SW480 (cell line): ENCODE data around the gene RIMBP2.

Source experiments
- DNase-seq: peaks from one replicate; pipeline ENCODE4 v3.0.0-alpha.2; 2016; ENCODE audit warnings: low spot score

The RIMBP2 gene

DNA sequence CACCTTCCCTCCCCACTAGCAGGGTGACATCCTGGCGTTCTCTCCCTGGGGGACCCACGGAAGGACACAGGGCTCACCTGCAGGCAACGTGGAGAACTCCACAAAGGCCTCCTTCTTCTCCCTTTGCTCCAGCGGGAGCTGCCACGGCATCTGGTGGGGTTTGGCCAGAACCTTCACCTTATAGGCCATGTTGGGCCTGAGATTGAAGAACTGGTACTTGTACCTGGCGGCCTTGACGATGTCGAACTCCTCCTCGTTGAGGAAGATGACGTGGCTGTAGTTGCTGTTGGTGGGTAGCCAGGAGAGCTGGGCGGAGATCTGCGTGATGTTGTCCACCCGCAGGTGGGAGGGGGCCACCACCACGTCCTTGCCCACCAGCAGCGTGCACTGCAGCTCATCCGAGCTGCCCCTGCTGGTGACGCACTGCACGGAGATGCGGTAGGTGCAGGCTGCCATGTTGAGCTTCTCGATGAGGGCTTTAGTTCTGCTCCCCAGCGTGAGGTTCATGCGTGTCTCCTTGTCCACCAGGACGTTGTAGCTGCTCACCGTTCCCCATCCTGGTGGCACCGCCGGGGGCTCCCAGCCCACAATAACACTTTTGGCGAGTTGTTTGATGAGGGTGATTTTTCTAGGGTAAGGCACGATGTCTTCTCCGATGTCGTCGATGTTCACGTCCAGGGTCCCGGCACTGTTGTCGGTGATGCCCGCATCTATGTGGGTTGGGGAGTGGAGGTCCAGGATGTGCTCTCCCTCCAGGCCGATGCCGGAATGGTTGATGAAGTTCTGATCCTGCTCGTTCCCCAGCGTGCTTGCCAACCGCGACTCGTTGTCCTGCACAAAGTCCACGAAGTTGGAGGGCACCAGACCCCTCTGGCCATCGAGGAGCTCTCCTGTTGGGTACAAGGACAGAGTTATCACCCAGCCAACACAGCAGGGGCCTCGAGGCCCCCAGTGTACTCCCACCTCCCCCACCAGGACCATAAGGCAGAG is 274.0 kb downstream of the RIMBP2 start:
- DNase-seq = no peak

DNA sequence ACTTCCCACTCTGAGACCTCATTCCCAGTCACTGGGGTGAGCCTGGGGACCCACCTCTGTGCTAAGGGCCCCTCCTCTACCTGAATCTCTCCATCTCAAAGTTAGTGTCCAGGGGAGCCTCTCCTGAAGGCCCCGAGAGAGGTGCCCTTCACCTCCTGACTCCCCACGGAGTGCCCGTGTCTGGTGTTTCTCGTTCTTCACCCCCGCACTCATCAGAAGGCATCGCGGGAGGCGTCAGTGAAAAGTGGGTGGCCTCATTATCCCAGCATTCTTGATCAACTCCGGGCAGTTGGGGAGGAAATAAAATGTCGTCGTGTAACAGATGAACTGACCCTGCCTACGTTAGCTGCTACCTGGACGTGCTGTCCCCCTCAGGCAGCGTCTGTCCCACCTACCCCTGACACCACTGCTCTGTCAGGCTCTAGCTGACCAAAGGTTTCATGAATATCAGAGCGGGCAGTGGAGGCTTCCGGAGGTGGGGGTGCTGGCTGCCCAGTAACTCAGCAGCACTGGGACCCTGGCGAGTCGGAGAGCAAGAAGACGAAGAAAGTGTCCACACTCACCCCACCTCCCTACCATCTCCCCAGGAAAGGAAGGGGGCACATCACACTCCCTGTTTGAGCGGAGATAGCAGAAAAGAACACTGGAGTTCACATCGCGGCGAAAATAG is 275.6 kb downstream of the RIMBP2 start:
- DNase-seq = no peak

DNA sequence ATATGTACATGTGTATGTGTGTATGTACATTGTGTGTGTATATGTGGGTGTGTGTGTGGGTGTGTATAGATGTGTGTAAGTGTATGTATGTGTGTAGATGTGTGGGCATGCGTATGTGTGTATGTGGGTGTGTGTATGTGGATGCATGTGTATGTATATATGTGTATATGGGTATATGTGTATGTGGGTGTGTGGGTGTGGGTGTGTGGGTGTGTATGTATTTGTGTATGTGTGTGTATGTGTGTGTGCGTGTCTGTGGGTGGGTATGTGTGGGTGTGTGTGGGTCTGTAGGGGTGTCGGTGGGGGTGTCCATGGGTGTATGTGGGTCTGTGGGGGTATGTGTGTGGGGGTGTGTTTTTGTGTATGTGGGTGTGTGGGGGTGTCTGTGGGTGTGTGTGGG is 276.8 kb downstream of the RIMBP2 start:
- DNase-seq = no peak

DNA sequence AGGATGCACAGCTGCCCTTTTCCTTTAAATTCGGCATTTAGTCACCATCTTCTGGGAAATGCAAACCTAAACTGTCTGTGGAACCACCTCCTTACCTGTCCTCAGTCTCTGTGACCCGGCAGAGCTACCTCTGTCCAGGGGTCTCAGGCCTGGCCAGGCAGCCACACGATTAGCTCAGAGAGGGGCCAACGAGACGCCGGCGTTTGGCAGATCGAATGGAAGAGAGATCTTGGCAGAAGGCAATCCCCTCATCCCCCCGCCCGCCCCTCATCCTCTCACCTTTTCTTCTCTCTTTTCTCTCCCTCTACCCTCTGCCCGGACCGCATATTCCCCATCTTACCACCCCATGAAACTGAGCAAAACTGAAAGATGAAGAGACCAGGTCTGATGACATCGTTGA is 277.4 kb downstream of the RIMBP2 start:
- DNase-seq = no peak

DNA sequence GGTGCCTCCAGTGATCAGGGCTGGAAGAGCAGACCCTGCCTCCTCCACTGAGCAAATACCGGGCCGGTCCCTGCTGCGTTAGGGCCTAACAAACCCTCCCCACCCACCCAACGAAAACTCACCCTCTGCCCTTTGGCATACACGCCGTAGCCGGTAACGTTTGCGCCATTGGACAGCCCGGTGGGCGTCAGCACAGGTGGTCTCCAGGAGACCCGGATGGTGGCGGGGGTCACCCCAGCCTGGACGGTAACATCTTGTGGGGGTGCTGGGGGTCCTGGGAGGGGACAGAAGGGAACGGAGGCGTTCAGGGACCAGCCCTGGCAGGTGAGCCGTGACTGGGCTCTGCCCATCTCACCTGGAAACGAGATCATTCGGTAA is 277.9 kb downstream of the RIMBP2 start:
- no peak for DNase-seq

DNA sequence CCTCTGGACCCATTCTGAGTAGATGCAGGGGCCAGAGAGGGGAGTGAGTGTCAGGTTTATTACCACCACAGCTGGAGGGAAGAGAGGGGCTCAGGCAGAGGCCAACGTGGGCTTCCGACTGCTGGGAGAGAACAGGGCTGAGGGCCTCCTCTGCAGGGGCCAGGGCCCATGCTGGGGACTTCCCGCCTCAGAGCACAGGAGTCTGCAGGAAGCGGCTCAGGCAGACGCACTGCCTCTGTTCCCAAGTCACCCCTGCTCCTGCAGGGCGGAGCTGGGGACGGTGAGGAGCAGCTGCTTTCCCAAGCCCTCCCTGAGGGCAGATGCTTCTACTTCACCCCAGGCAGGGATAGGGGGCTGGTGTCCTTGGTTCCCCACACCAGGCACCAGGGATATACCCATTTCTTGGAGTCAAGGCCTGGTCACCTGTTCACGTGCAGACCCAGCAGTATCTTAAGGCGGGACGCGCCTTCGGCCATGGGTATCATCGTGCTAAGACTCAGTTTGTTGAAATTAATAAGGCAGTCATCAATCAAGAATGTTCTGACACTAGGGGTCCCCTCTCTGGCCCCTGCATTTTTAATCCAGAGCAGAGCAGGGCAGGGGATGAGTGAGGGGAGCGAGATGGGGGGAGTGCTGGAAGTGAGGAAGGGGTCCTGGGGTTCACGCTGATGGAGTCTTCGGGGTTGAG is 278.4 kb downstream of the RIMBP2 start:
- DNase-seq = no peak

DNA sequence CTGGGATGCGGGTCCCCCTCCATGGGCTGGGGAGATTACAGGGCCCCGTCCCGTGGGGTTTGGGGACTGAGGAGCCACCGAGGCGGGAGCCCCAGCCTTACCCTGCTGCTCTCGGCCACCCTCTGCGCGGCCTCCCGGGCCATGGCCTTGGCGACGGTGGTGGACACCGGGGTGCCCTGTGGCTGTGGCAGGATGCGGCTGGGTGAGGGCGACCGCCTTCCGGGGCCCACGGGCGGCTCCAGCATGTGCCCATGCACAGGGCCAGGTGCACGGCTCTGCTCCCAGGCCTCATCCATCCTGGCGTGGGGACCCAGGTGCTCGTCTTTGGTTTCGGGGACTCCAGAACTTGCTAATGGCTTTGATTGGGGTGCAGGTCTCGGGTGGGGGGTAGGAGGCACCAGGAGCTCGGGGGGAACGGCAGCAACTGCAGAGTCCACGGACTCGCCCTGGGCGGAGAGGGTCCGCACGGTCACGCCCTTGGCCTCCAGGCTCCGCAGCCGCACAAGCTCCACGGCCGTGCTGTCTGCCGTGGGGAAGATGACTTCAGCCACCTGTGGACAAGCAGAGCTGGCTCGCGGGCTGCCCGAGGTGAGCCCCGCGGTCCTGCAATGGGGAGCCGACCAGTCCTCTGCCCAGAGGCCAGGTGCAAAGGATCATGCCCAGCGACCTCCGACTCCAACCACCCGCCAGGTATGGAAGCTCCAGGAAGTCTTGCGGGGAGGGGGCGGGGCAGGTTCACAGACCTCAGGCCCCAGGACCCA is 279.2 kb downstream of the RIMBP2 start:
- DNase-seq = no peak

DNA sequence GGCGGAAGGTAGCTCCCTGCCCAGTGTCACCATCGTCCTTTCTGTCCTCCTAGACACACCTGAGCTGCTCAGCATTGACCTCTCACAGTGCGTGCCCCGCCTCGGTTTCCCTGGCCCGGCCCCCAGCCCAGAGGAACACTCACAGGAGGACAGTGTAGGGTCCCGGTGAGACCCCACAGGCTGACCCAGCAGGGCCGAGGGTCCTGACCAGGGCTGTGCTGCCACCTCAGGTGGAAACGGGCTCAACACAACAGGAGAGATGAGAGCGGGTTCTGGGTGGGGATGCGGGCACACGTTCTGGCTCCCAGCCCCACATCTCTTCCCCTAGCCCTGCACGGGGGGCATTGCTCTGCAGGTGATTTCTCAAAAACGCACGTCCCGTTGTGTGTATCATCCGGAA is 280.3 kb downstream of the RIMBP2 start:
- DNase-seq = no peak

DNA sequence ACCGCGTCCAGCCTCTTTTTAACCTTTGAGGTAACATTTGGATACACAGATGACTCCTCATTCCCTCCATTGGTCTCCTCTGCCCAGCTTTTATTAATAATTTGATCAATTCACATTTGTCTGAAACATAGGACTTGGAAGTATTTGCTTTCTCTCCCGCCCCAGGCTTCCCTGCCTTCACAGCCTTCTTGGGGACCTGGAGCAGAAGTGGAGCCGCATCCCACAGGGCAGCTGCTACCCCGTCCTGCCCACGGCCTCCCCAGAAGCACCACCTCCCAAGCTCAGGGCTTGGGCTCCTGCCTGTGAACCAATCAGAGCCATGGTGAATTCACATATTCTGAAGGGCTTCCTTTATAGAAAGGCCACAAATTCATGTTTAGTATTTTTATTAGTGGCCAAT is 280.8 kb downstream of the RIMBP2 start:
- DNase-seq = no peak

DNA sequence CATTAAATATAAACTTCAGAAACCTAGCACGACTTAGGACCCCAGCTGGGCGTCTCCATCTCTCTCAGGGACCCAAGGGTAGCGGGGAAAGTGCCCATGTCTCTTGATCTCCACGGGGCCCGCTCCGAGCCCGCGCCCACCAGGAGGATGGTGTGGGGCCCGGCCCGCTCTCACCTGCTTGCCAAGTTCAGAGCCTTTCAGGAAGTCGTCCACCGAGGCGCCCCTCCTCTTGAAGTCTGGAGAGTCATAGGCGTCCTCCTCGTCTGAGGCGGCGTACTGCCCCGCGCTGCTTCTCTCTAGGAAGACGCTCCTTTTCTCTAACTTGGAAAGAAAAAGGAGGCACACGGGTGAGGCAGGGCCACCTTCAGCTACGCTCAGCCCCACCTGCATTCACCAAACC is 281.5 kb downstream of the RIMBP2 start:
- no peak for DNase-seq

DNA sequence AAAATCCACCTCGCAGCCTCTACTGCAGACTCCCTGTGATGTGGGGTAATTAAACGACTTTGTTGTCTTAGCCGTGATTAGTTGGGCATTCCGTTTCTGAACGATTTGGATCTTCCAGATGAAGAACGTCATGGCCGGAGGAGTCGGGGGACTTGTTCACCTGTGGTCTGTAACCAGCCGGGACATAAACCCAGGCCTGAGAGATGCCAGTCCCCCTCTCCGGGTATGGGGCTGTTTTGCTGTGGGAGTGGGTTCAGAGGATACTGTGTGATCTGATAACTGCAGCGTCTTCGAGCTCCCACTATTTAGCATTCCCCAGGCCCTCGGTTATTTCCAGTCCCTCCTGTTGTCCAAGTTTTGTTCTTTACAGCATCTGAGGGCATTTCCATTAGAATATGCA is 282.3 kb downstream of the RIMBP2 start:
- no peak for DNase-seq

DNA sequence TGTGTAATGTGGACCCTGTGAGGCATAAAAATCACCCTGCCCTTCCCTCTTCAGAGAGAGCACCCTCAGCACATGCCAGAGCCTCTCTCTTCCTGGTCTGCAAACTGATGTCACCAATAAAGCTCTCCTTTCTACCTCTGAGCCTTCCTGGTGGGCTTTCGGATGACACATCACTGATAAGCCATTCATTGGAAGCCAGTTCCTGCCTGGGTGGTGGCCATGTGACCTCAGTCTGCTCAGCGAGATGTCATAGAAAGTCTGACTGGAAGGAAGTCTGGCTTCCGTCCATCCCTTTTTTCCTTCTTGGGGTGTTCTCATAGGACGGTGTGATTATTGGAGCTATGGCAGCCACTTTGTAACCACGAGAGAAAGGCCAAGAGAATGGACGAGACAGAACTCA is 282.7 kb downstream of the RIMBP2 start:
- DNase-seq = no peak

DNA sequence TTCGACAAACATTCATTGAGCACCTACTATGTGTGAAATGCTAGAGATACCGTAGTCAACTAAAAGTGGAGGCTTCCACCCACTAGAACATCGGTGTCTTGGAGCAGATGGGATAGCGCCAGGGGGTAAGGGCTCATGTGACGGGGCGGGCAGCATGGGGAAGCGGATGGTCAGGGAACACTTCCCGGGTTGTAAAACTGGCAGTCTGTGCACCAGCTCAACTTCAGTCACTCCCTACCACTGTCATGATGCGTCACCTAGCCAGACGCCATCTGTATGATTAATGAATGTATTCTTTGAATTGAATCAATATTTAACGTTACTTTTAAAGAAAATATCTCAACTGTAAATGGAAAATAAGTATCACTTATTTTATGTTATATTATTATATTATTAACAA is 284.9 kb downstream of the RIMBP2 start:
- no peak for DNase-seq

DNA sequence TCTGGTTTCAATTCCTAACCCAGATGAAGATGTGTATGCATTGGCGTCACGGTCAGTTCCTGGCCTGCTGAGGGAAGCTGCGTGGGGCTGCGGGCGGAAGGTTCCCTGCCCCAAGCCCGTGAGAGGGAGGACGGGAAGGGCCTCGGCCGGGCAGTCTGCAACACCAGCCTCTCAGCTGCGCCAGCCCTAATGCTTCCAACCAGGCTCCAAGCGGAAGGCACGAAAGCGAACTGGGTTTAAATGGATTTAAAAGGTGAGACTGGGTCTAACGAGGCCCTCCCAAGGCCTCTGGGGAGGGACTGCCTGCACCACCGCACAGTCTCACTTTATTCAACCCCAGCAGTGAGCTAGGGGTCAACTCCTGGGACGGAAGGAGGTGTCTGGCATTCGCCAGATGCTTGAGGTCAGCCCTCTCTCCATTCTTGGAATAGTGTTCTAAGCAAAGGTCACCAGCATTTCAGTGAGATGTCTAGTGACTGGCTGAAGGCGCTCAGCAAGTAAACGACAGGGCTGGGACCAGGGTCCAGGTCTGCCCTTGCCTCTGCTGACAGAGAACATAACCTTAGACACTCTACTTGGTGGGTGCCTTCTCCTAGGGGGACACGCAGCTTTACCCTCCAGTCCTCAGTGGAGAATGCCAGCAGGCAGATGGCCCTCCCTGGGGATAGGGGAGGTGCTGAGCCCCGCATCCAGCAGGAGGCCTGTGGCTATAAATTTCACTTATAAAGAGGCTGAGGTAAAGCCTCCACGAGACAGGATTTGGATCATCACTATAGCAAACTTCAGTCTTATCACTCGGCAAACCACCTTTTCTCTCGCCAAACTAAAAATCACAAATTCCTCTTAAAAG is 286.2 kb downstream of the RIMBP2 start:
- DNase-seq = no peak

DNA sequence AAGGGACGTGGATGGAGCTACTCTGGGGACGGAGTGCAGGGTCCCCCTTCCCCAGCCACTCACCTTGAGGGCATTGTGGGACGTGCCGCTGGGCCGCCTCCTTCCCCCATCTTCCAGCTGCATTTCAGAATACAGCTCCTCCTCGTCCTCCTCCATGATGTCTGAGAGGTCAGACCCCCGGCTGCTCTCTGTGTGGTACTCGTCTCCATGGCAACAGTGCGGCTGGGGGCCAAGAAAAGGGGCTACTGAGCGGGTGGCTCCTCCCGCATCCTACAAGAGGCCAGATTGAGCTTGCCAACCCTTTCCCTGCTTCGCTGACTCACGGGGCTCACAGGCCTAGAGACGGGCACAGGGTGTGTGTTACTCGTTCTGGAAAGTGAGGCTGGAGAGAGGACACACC is 288.0 kb downstream of the RIMBP2 start:
- no peak for DNase-seq

DNA sequence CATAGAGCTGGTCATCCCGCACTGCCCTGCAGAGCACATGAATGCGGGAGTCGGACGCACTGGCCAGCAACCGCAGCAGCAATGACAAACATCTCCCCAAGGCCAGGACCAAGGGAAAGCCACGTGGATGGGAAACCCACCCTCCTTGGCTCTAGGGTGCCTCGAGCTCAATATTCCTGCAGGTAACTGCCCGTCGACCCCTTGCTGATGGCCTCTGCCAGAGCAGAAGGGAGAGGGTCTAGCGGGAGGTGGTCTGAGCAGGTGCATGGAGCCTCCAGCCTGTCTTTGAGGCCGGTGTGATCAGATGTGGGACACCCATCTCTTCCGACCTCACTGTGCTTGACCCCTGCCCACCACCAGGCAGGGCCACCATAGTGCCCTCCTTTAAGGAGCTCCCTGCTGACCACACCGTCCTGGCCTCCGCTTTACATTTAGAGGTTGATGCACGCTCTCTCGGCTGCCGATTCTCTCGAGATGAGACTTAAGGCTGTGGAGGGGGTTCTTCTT is 288.7 kb downstream of the RIMBP2 start:
- DNase-seq = no peak

DNA sequence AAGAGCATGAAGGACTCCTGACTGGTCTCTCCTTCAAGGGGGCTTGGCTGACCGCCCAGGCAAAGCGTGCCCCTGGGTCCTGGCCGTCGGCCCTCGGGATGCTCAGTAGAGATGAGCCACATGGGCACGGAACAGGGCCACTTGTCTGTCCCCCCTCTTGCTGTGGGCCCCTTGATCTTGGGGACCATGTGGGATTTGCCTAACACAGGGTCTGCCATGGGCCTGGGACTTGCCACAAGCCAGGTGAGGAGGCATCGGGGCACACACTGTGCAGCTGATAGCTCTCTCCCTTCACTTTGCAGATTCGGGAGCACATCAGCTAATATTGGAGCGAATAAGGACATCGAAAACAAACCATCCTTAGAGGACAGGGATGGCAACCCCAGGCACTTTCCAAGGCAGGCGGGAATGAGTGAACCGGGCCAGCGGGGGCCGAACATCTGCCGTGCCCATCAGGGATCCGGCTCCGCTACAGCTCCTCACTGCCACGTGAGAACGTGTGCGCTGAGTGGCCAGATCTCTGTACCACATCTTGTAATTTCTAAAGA is 290.3 kb downstream of the RIMBP2 start:
- DNase-seq = no peak

DNA sequence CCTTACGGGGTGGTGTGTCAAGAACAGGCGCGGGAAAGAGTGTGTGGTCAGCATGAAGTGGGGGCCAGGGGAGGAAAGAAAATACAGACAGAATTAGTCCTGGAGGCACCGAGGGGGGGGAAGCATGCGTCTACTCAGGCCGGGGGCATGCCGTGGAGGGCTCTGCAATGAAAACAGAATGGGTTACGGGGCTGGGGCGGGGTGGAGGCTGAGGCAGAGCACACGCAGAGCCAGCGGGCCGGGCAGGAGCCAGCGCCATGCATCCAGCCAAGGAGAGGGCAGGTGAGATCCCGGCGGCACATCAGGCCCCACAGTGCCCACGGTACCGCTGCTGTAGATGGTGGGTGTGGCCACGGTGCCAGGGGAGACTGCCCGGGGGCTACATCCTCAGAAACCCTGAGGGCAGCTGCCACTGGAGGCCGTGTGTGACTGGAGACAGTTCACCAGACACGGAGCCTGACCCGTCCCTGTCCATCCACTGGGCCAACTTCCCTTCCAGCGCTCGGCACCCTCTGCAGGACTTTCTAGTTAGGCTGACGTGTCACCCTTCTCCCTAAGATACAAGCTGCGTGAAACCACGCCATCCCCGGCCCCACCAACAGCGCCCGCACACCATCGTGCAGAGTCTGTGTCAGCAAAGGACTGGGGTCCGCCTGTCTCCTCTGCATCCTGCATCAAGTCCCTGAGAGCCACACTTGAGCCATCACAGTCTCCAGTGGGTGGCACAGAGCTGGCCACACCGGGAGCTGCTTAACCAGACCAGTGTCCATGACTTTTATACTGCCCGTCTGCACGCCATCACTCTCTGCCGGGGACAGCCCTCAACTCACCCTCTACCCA is 291.0 kb downstream of the RIMBP2 start:
- DNase-seq = no peak

DNA sequence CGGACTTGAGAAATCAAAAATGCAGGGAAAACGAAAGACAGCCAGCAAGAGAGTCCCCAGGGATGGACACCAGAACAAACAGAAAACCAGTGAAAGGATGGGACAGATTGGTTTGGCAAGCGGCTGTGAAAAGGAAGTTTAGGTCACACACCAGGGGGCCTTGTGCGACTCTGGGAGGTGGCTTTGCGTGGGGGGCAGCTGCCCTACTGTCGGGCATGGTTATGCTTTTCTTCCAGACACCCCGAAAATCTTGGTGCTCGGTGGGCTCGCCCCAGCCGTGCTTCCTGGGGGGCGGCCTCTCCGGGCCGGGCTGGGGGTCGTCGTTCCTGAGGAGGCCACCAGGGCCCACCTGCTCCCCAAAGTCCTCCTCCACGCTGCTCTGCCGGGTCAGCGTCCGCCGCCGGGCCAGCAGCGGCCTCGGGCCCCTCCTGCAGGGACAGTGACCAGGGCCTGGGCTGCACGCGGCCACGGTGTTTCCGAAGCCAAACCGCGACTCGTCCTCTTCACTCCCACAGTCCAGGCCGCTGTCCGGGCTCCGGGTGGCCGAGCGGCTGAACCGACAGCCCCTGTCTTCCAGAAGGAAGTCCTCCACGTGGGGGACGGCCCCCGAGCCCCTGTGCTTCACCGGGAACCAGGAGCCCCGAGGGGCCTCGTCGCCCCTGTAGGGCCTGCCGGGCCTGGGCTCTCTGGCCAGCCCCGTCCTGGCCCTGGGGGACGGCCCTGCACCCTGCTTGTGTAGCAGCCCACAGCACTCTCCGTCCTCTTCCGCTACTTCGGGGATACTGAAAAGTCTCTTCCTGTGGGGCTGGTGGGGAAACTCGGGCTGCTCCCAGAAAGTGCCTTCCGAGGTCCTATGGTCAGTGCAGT is 291.9 kb downstream of the RIMBP2 start:
- no peak for DNase-seq
